K562 (cell line): ENCODE measurements around the gene NR5A1. TPM values are rescaled to one million over a fixed set of nuclear protein-coding genes. Genes with fewer than 3 reads are reported as not detected.

Experiments used
- ATAC-seq: fragments of 200-7000 bp; cut with Tn5 transposase; 3 replicates; pipeline ENCODE4 v1.9.1; 2020; ENCODE audit warnings: moderate library complexity
- BruUV-seq: library from RNA; stranded (reverse); fragments of 400-500 nt; replicated peaks from 2 replicates; lab custom pipeline; 2021; lab: Mats Ljungman, UMichigan
- CTCF ChIA-PET: fragments of 300-600 bp; formaldehyde crosslinking; extraction: SDS; loops from one replicate; lab custom pipeline; 2021; ENCODE audit warnings: low intra/inter-chr PET ratio; lab: Yijun Ruan, JAX
- POLR2A ChIA-PET: fragments of 300-600, 350-650 bp; sonication (Branson Sonifier 250); formaldehyde crosslinking; extraction: SDS; loops from one replicate; lab custom pipeline; 2021; ENCODE audit warnings: antibody characterized with exemption, inconsistent platforms; lab: Yijun Ruan, JAX
- DNase-seq, 4 experiments: peaks; one replicate each; pipeline versions ENCODE4 v3.0.0 to v3.0.0-alpha.2; 2011 to 2018; ENCODE audit warnings: low spot score in 3 of 4, mixed read lengths in 3 of 4; ENCODE audit errors: extremely low read depth in 1 of 4
- FAIRE-seq: peaks from 2 replicates; lab custom pipeline; 2011; peaks lifted over from hg19 to GRCh38; lab: Jason Lieb, UNC
- H2AFZ ChIP-seq: 2 replicates; pipeline ENCODE4 v1.6.0; 2011; ENCODE audit warnings: low read depth, low read length, control low read depth, inconsistent platforms
- H3K27ac ChIP-seq: fragments of 200-600 bp; 3 replicates; pipeline ENCODE4 v1.8.0; 2011; ENCODE audit warnings: low read depth, mild to moderate bottlenecking, control low read depth, inconsistent platforms, low read length, moderate library complexity, mixed read lengths; ENCODE audit errors: extremely low read depth
- H3K27me3 ChIP-seq, 2 experiments: fragments of 300-600 bp in 1 of 2; 2 replicates in 1 of 2; 3 replicates in 1 of 2; pipeline versions ENCODE4 v1.6.0 to v1.8.0; 2011; ENCODE audit warnings: inconsistent platforms in 2 of 2, low read length in 2 of 2, mild to moderate bottlenecking in 1 of 2, mixed read lengths in 1 of 2, moderate library complexity in 1 of 2; ENCODE audit not compliant: control insufficient read depth in 2 of 2, insufficient read depth in 2 of 2
- H3K36me3 ChIP-seq: fragments of 300-600 bp; 3 replicates; pipeline ENCODE4 v1.8.0; 2011; ENCODE audit warnings: mild to moderate bottlenecking, low read length, inconsistent platforms; ENCODE audit not compliant: control insufficient read depth, insufficient read depth
- H3K4me1 ChIP-seq, 2 experiments: fragments of 200-600 bp in 1 of 2; replicated peaks in 1 of 2; 2 replicates in 1 of 2; 3 replicates in 1 of 2; pipeline versions ENCODE4 v1.5.1 to v1.8.0; 2011; ENCODE audit warnings: inconsistent platforms in 2 of 2, low read length in 2 of 2, mild to moderate bottlenecking in 1 of 2, mixed read lengths in 1 of 2, moderate library complexity in 1 of 2; ENCODE audit not compliant: control insufficient read depth in 2 of 2, insufficient read depth in 2 of 2
- H3K4me2 ChIP-seq: 2 replicates; pipeline ENCODE4 v1.6.1; 2011; ENCODE audit warnings: low read length, control low read depth, inconsistent platforms, mixed read lengths; ENCODE audit not compliant: insufficient read depth
- H3K4me3 ChIP-seq: fragments of 200-600 bp; sonication (generic), shearing (Covaris generic); 2 replicates; pipeline ENCODE4 v1.5.1; 2016; ENCODE audit warnings: control low read depth, inconsistent platforms
- H3K79me2 ChIP-seq: fragments of 200-600 bp; 3 replicates; pipeline ENCODE4 v1.8.0; 2011; ENCODE audit warnings: low read length, inconsistent platforms; ENCODE audit not compliant: control insufficient read depth, insufficient read depth
- H3K9ac ChIP-seq, 2 experiments: 2 replicates each; pipeline versions ENCODE4 v1.6.0 to v1.6.1; 2011; ENCODE audit warnings: low read depth in 2 of 2, low read length in 2 of 2, control low read depth in 1 of 2, inconsistent platforms in 1 of 2, mild to moderate bottlenecking in 1 of 2, mixed read lengths in 1 of 2; ENCODE audit not compliant: insufficient read depth in 1 of 2
- H3K9me1 ChIP-seq: one replicate; pipeline ENCODE4 v1.6.0; 2011; ENCODE audit warnings: inconsistent platforms, mild to moderate bottlenecking, low read length, moderate library complexity; ENCODE audit not compliant: control insufficient read depth, insufficient read depth
- H3K9me3 ChIP-seq: replicated peaks from 2 replicates; pipeline ENCODE4 v1.5.1; 2011; ENCODE audit warnings: low read depth, low read length, inconsistent platforms; ENCODE audit not compliant: control insufficient read depth, insufficient read depth
- H4K20me1 ChIP-seq: replicated peaks from 2 replicates; pipeline ENCODE4 v1.6.1; 2011; ENCODE audit warnings: low read length, inconsistent platforms, mixed read lengths; ENCODE audit not compliant: control insufficient read depth, insufficient read depth
- CCNT2 ChIP-seq: IDR thresholded peaks from 2 replicates; pipeline ENCODE4 v1.6.1; 2011; ENCODE audit warnings: borderline replicate concordance, low read depth, mild to moderate bottlenecking, moderate library complexity, mixed read lengths, low read length; ENCODE audit not compliant: insufficient read length; ENCODE audit errors: extremely low read depth
- ELF4 ChIP-seq: fragments of 450-650 bp; formaldehyde crosslinking; IDR thresholded peaks from 2 replicates; pipeline ENCODE4 v1.4.0; 2022; ENCODE audit warnings: missing genetic modification characterization
- FOSL1 ChIP-seq: fragments of 200-800 bp; sonication (Bioruptor generic); conservative IDR thresholded peaks from 2 replicates; pipeline ENCODE4 v1.6.1; 2016; ENCODE audit warnings: missing genetic modification characterization, missing compliant biosample characterization
- HMGXB4 ChIP-seq: sonication (generic); formaldehyde crosslinking; IDR thresholded peaks from 2 replicates; pipeline ENCODE4 v1.8.1; 2023; ENCODE audit warnings: mild to moderate bottlenecking, missing genetic modification reagents
- HNRNPK ChIP-seq: fragments of 200-400 bp; formaldehyde crosslinking; IDR thresholded peaks from one replicate; pipeline ENCODE4 v1.6.1; 2018; ENCODE audit warnings: mild to moderate bottlenecking, low read depth, low read length; ENCODE audit not compliant: poor library complexity, severe bottlenecking
- MED1 ChIP-seq: sonication (generic); formaldehyde crosslinking; IDR thresholded peaks from 2 replicates; pipeline ENCODE4 v1.8.1; 2023; ENCODE audit warnings: missing genetic modification reagents, borderline replicate concordance
- MEF2D ChIP-seq: conservative IDR thresholded peaks from 2 replicates; pipeline ENCODE4 v1.6.1; 2016; ENCODE audit warnings: low read depth, missing genetic modification characterization, missing compliant biosample characterization
- MXD1 ChIP-seq: fragments of 250-450 bp; sonication (Bioruptor Pico); IDR thresholded peaks from 2 replicates; pipeline ENCODE4 v1.8.0; 2021; ENCODE audit warnings: borderline replicate concordance, mild to moderate bottlenecking, moderate library complexity; ENCODE audit not compliant: poor library complexity, severe bottlenecking
- SIX5 ChIP-seq, 2 experiments: IDR thresholded peaks; 2 replicates each; pipeline ENCODE4 v1.6.1; 2011; ENCODE audit warnings: low read length in 2 of 2, borderline replicate concordance in 1 of 2, low read depth in 1 of 2, mild to moderate bottlenecking in 1 of 2, moderate library complexity in 1 of 2; ENCODE audit not compliant: insufficient read depth in 1 of 2
- SMARCE1 ChIP-seq: fragments of 450-650 bp; IDR thresholded peaks from 2 replicates; pipeline ENCODE4 v1.7.1; 2016; ENCODE audit warnings: mild to moderate bottlenecking
- THRB ChIP-seq: fragments of 450-650 bp; formaldehyde crosslinking; conservative IDR thresholded peaks from 2 replicates; pipeline ENCODE4 v1.4.0; 2022; ENCODE audit warnings: mild to moderate bottlenecking, missing genetic modification characterization
- ZNF445 ChIP-seq: fragments of 250-450 bp; sonication (Bioruptor Pico); IDR thresholded peaks from 2 replicates; pipeline ENCODE4 v1.4.0; 2020; ENCODE audit warnings: low read depth, mild to moderate bottlenecking, moderate library complexity
- ZNF592 ChIP-seq: fragments of 450-650 bp; IDR thresholded peaks from 2 replicates; pipeline ENCODE4 v1.6.1; 2017; ENCODE audit warnings: antibody characterized with exemption, mild to moderate bottlenecking
- ZNF699 ChIP-seq: fragments of 250-450 bp; sonication (Bioruptor Pico); IDR thresholded peaks from 2 replicates; pipeline ENCODE4 v1.8.0; 2021; ENCODE audit warnings: mild to moderate bottlenecking, moderate library complexity; ENCODE audit not compliant: insufficient replicate concordance
- WGBS: fragments of 100-300 bp; shearing (Covaris generic); methylation state at CpG from one replicate; pipeline ENCODE4 v1.1.6; 2016; ENCODE audit warnings: low coverage, mixed read lengths; ENCODE audit not compliant: insufficient coverage; ENCODE audit errors: missing lambda C conversion rate; 5-methylcytosine and 5-hydroxymethylcytosine counted together
- in situ Hi-C: fragments of 300-500 bp; cut with MboI; formaldehyde crosslinking; loops from 4 replicates; pipeline ENCODE4 v1.15.0; 2018; ENCODE audit warnings: inconsistent platforms, mixed read lengths
- intact Hi-C: fragments of 100-400 bp; cut with micrococcal nuclease; formaldehyde crosslinking; loops from 2 replicates; pipeline ENCODE4 v1.14.2; 2022
- polyA plus RNA-seq, 8 experiments: library from polyadenylated mRNA; depleted of rRNA in 4 of 8; stranded (reverse) in 5 of 8; unstranded in 3 of 8; fragments of >200 nt; fragmentation: Nextera tagmentation in 2 of 8; fragmentation: Illumina TruSeq in 1 of 8; extraction: Ambion mirVana in 2 of 8; extraction: Trizol in 1 of 8; gene quantifications; 2 replicates each; pipeline versions ENCODE4 v1.2.1 to v1.2.3, GENCODE V29; 2011 to 2014; ENCODE audit warnings: inconsistent platforms in 1 of 8, missing spikeins in 1 of 8
- total RNA-seq, 7 experiments: library from RNA; depleted of rRNA in 6 of 7; stranded (reverse); fragments of >200 nt in 6 of 7; fragmentation: Illumina TruSeq in 2 of 7; extraction: Trizol in 2 of 7; gene quantifications; 2 replicates each; pipeline versions ENCODE4 v1.2.1 to v1.2.3, GENCODE V29; 2011 to 2021; ENCODE audit warnings: low replicate concordance in 1 of 7

Gene NR5A1
- total and polyA plus RNA-seq, 9 of the 15 experiments (the other 6 are each of a cell fraction or from before 2014, with no cell fraction given) = 0.11 to 0.32 (median 0.20) TPM; not detected in 6

- H3K27me3 ChIP-seq = no peaks in the 10 kb centered on the region
- 89% methylated on average over 3 of the region's 3 CpGs for WGBS
- ChIA-PET CTCF (no interaction called here), POLR2A (no interaction called here)
- H3K9me1 ChIP-seq = no peaks in the 10 kb centered on the region
- no peaks in the 10 kb centered on the region for H3K4me1 ChIP-seq
- FAIRE-seq (no peak), ATAC-seq (no peak), DNase-seq (no peak)
- BruUV-seq = no TSS peak
- in situ Hi-C loops = no loop called here
- no peaks in the 10 kb centered on the region for H3K9me3 ChIP-seq
- H4K20me1 ChIP-seq = no peaks in the 10 kb centered on the region
- no peak overlapping the region for H3K9ac ChIP-seq
- H2AFZ ChIP-seq = no peak overlapping the region
- H3K79me2 ChIP-seq = no peaks in the 10 kb centered on the region
- H3K36me3 ChIP-seq = peaks cover 50% of the 10 kb centered on the region
- H3K4me2 ChIP-seq = no peak overlapping the region
- no peak overlapping the region for H3K27ac ChIP-seq
- intact Hi-C loops = no loop called here
- no peak overlapping the region for H3K4me3 ChIP-seq
- TF ChIP-seq MXD1 (no peak), SMARCE1 (no peak), HNRNPK (no peak), SIX5 (IDR thresholded peaks at IDR 0.05; ENCODE audit: borderline replicate concordance in 1 of 2, insufficient read depth in 1 of 2, low read depth in 1 of 2, low read length in 2 of 2) (no peak), ZNF445 (CRISPR knock-in tag) (no peak), CCNT2 (no peak), THRB (no peak), MEF2D (no peak), ZNF592 (no peak), FOSL1 (tag) (no peak), ELF4 (no peak), MED1 (CRISPR knock-in tag) (no peak), HMGXB4 (no peak), ZNF699 (no peak)
These were observed 13.9 kb upstream of the NR5A1 start for GRCh38 chr9:124521142-124521541.
